ENCODE measurements around the gene SLC7A11.

The SLC7A11 gene

DNA sequence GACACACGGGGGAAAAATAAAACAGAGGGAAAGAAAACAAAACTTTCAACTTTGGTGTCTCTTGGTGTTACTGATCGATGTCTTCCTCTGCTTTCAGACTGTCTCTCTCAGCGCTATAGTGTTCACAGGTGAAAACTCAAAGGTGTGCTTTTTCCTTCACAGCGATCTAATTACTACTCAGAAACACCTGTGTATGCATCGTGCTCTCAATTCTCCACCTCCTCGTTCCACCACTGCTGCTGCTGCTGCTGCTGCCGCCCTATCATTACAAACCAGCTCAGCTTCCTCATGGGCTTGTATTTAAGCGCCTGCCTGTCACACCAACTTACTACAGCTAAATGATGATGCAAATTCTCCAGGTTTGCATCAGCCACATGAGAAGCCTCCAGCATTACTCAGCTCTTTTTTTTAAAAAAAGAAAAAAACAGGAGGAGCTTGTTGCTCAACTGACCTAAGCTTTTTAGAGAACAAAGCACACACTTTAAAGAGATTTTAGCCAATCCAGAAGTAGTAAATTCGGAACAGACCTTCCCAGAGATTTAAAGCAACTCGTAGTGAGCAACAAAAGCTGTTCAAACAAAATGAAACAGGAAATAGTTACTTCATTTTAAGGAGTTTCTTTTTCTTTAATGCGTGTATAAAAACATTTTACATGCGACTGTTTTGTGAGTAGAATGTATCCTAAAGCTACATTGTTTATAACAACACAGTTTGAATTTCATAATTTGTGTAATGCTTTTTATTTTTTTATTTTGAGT is at the start of gene SLC7A11:
Gene SLC7A11, minus strand, starts transcription at position 274 of the 758 bp plus-strand sequence. CDS start 280 bp downstream, outside the sequence.
- DNase-seq (ENCODE audit: low read depth), result no peak

DNA sequence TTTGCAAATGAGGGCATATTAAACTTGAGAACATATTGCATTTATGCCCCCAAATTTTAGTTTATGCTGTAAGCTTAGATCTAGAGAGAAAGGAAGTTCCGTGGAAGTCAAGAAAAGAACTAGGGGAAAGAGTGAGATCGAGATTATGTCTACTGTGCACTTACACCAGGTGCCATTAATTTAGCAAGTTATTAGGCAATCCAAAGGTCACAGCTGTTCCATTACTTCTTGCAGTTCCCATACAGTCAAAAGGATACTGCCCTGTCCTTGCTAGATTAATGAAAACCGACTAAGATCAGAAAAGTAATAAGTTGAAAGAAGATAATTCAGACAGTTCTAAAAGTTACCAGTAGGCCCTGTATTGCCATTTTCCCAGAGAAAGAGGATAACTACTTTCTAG is 49.3 kb upstream of the SLC7A11 start:
- no peak for DNase-seq (ENCODE audit: low read depth)

DNA sequence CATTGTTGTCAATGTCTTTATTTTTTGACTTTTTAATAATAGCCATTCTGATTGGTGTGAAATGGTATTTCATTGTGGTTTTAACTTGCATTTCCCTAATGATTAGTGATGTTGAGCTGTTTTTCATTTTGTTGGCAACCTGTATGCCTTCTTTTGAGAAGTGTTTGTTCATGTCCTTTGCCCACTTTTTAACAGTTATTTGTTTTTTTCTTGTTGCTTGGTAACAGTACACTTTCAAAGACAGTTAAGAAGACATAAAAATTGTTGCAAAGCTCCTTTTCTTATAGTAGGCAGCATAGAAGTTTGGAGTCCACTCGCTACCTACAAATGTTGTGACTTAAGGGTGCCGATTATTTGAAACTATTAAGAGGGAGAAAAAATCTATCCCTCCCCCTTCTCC is 48.7 kb upstream of the SLC7A11 start:
- DNase-seq (ENCODE audit: low read depth), result no peak

DNA sequence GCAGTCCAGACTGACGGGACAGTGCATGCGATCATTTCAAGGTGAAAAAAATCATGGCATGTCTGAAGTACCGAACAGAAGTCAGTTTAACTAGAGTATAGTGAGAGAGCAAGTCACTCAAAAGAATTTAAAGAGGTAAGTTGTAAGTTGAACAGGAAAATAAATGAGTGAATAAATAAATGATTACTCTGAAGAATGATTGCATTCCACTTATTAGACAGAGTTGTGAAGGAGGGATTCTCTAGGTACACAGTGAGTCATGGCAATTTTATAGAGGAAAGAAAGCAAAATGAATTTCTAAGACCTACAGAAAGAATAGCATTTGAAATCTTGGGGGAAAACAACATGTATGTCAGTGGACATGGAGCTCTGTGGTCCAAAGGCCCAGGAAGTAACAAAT is 37.1 kb upstream of the SLC7A11 start:
- no peak for DNase-seq (ENCODE audit: low read depth)

DNA sequence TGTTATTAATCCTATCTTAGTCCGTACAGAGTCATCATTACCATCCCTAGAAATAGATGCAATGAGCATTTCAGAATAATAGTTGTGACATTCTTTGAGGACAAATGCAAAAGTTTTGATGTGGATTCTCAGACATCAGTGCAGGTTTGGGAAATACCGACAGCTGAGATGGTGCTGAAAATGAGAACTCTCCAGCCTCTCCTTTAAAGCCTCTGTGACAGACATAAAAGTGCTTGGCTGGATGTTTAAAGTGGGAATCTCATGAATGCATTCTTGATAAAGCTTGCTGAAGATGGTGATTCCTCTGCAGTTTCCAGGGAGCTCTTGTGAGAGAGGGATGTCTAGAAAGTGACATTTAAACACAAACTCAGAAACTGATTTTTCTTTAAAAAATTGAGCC is 35.0 kb upstream of the SLC7A11 start:
- DNase-seq (ENCODE audit: low read depth), result no peak

DNA sequence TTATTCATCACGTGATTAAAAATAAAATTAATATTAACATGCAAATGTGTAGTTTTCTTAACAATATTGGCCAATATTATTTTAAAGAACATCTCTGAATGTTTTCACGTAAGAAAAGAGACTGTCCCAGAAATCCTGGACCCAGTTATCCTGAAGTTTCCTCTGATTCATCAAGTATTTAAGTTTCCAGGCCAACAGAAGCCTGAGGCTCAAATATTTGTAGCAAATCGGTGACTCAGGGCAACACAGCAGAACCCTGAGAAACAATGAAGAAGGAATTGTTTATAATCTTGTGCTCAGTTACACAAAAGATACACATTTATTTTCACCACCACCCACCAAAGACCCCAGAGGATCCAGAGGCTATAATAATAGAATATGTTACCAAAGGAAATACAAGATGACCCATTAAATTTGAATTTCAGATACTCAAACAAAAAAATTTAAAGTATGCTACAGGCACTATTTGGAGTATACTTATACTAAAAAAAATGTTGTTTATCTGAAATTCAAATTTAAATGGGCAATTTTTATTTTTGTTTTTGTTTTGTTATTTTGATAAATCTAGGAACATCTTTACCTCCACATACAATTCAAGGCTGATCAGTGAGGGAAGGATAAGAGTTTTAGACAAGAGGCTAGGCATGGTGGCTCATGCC is 33.9 kb upstream of the SLC7A11 start:
- DNase-seq (ENCODE audit: low read depth), result no peak

DNA sequence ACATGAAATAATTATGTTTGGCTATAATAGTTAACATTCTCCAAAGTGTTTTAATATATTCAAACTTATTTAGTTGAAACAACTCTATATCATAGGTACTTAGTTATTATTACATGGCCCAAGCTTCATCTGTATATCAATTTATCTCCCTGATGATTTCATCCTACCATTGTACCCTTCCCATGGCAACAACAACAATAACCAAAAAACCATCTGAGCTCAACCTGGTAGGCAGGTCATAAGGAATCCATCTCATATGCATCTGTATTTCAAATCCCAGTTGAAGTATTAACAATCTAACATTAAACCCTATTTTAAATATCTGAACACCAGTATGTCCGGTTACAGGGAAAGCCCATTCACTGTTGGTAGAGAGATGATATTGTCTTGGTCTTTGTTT is 33.1 kb upstream of the SLC7A11 start:
- DNase-seq (ENCODE audit: low read depth), result no peak

DNA sequence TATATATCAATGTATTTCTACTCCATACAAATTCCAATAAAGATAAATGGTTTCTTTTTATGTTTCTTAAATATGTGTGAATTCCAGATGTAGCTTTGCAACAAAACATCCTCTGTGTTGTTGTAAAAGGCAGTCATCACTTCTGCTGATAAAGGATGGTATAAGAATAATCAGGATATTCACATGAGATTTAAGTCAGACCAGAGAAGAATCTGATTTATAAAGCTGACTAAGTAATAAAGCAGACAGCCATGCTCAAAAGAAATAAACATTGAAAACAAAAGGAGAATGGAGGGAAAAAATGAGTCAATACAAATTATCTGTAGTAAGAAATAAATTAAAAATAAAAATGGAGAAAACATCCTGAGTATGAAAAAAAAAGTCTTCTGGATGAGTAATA is 27.0 kb upstream of the SLC7A11 start:
- DNase-seq (ENCODE audit: low read depth), result no peak

DNA sequence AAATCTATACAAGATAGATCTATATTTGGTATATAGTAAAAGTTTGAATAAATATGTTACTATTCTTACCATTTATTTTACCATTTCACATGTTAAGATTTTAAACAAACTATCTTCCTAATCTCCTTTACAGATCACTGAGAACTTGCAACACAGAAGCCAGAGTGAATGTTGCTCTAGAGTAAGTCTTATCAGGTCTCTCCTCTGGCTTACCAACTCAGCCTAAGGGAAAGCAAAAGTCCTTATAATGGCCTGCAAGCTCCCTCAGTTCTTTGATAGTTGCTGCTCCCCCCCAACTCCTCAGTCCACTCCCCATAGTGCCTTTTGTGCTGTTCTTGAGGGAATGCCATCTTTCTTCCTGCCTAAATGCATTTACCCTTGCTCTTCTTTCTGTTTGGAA is 25.7 kb upstream of the SLC7A11 start:
- no peak for DNase-seq (ENCODE audit: low read depth)

DNA sequence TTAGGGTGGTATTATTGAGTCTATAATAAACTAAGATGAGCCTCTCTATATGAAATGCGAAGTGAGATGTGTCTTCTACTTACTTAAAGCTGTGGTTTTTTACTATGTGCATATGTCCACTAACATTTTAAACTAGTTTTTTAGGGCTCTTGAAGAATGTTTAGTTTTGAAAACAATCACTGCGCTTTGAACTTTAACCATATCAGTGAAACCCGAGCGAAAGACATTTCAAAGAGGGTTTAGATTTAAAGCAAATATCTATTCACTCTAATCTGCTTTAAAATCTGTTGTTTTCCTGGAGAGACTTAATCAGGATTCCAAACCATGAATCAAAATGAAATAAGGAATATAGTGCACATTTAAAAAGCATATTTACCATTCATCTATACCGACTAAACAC is 24.8 kb upstream of the SLC7A11 start:
- no peak for DNase-seq (ENCODE audit: low read depth)

DNA sequence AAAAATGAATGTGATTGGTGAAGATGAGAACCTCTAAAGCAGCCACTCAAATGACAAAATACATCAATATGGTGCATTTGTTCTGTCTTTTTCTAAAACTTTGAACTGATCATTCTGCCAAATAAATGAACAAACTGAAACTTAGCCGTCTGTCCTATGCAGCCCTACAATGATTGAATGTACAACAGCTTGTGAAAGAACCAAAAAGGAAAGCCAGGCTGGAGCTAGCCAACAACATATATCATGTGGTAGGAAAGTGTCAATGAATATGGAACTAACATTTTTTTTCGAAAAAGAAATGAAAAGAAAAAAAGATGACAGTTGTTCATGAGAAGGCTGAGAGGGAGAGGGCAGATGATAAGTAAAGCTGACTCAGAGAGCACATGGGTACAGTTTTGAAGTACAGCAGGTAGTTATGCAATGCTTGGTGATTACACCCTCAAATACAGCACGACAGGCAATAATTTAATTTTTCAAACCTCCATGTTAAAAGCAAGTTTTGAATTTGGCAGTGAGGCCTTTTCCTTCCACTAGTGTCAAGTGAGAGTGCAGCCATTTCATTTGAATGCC is 21.2 kb upstream of the SLC7A11 start:
- no peak for DNase-seq (ENCODE audit: low read depth)

DNA sequence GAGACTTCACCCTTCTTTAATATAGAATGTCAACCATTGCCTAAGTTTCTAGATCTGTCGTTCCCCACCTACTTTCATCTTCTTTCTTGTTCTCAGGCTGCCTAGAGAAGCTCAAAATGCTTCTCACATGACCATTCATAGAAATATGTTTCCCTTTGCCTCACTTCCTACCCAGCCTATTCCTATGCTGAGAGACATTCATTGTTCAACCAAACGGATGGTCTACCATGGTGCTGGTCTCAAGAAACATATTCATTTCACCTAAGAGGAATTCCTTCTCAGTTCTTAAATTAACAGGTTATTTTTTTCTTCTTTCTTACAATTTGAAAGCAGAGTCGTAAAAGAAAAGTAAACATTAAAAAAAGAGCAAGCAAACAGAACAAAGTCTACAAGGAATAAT is 20.3 kb upstream of the SLC7A11 start:
- no peak for DNase-seq (ENCODE audit: low read depth)

DNA sequence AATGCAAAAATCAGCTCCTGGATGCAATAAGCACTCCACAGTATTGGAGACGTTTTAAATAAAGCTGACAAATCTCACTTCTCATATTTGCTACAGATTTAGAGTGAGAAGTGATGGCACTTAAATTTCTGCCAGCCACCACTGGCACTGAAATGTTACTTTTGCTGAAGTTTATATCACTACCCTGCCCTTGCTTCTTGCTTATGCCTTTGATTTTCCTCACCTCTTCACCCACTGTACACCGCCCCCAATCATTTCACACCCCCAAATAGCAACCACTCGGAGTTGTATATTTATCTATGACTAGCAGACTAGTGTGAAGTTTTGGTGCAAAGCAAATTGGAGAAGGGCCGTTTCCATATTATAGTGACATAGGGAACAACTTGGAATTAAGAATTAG is 19.9 kb upstream of the SLC7A11 start:
- DNase-seq (ENCODE audit: low read depth), result no peak

DNA sequence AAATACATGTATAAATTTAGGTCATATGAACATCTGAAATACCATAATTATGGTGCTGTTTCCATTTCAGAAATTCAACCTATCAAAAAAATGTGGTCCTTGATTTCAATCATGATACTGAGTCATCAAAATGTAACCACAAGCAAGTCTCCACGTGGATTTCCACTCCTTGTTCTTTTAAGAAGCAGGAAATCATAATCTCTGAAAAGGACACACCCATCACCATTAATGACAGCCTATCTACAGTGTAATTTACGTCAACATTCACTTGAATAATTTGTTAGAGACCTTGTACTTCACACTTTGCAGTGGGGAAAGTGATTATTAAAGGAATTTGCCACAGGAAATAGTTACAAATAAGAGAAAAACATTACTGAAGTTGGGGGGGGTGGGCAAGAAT is 17.7 kb upstream of the SLC7A11 start:
- no peak for DNase-seq (ENCODE audit: low read depth)

DNA sequence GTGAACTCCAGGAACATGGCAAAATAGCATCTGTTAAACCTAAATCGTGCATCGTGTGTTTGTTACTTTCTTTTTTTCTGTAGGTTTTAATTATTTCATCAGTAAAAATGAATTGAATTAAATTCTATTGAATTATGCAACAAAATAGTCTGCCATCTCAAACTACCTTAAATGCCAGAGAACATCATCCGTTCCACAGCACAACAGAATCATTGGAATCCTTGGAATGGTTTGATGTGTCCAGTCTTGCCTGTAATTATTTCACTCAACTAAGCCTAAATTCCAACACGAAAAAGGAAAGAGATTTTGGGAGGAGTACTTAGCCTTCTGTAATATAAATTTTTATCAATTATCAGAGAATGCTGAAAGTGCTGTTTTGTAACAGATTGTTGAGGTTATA is 17.1 kb upstream of the SLC7A11 start:
- DNase-seq (ENCODE audit: low read depth), result no peak

DNA sequence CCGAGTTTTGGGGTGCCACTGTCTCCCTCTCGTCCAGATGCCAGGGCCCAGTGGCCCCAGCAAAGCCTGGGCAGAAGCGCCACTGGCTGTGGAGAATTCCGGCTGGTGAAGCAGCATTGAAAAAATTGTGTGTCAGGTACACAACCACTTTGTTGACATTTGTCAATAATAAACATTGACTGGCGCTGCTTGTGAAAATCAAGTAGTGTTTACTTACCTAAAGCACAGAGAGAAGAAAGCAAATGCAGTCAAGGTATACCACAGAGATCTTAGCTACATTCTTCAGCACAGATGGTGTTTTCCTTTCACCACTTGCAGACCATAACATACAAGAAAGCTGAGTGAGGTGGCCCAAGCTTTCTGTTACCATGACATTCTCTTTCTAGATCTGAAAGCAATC is 14.5 kb upstream of the SLC7A11 start:
- DNase-seq (ENCODE audit: low read depth), result no peak

DNA sequence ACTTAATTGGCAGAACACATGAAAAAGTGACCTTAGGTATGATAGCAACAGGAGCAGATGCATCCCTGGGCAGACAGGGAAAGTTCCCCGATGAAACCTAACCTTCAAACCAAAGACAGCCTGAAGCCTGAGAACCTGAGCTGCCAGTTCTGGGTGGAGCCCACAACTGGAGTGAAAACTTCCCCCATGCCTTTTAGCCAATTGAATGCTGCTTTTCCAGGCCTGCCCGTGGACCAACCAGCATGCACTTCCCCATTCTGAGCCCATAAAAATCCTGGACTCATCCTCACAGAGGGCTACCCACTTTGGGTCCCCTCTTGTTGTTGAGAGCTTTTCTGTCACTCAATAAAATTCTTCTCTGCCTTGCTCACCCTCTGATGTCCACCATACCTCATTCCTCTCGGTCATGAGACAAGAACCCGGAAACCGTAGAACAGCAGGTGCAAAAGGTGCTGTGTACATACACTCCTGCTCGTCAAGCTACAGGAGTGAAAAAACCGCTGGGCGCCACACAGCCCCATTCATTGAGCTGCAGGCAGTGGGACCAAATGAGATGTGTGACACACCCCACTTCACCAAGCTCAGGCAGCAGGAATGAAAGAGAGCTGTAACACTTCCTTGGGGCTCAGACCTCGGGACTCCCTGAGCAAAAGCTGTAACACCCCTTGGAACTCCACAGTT is 13.9 kb upstream of the SLC7A11 start:
- DNase-seq (ENCODE audit: low read depth), result no peak

DNA sequence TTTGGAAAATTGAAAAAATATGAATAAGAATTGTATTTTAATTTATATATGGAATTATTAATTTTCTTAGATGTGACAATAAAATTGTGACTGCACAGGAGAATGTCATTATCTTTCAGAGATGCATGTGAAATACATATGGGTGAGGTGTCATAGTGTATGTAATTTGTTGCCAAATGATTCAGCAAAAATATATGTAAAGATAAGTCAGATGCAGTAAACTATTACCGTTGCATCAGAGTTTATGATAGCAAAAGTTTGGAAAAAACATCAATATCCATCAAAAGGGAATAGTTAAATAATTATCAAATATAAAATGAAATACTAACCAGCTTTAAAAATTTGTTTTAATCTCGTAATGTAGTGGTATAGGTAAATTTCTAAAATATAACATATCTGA is 10.4 kb upstream of the SLC7A11 start:
- DNase-seq (ENCODE audit: low read depth), result no peak

DNA sequence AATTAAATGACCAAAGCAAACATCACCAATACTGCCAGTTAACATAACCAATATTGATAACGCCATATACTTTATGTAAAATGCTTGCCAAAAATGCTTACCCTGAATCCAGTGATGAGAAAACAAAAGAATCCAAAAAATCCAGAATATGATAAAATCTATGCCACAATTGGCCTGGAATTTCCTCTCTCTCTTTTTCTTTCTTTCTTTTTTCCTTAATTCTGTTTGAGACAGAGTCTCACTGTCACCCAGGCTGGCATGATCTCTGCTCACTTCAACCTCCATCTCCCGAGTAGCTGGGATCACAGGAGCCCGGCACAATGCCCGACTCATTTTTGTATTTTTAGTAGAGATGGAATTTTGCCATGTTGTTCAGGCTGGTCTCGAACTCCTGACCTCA is 9.8 kb upstream of the SLC7A11 start:
- no peak for DNase-seq (ENCODE audit: low read depth)

DNA sequence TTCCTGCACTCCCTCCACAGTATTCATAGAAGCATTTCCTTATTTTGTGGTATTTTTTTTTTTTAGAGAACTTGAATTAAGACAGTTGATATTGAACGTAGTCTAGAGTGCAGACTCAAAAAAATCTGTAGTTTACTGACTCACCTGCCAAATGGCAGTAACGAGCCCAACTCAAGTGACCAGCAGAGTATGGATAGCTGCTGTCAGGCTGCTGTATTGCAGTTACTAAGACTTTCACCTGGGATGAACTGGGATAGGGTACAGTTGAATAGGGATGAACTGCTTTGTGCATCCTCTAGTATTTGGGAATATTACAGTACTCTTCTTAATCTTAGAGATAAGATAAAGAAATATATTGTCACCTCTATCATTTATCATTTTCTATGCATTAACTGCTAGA is 7.0 kb upstream of the SLC7A11 start:
- DNase-seq (ENCODE audit: low read depth), result no peak

DNA sequence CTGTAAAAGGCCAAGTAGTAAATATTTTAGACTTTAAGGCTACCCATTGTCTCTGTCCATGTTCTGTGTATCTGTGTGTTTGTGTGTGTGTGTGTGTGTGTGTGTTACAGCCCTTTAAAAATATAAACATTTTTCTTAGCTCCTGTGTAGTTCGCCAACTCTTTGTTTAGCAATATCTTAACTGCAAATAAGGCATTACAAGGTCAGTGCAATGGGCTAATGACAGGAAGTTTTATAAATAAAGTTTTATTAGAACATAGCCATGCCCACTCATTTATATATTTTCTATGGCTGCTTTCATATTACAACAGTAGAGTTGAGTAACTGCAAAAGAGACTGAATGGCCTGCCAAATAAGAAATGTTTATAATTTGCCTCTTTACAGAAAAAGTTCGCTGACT is 5.9 kb upstream of the SLC7A11 start:
- no peak for DNase-seq (ENCODE audit: low read depth)

DNA sequence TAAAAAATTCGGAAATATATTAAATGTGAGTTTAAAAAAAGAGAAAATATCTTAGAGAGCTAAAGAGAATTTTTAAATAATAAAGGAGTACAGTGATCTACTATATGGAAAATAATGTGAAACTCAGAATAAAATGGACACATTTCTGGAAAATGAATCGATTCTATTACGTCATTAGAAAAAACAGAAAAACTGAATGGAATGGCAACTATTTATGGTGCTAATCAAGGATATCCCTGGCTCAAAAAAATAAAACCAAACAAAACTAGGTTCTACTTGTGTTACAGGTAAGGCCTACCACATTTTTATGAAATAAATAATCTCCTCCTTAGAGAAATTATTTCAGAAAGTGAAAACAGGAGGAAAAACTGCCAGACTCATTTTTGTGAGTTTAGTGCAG is 5.5 kb upstream of the SLC7A11 start:
- no peak for DNase-seq (ENCODE audit: low read depth)

DNA sequence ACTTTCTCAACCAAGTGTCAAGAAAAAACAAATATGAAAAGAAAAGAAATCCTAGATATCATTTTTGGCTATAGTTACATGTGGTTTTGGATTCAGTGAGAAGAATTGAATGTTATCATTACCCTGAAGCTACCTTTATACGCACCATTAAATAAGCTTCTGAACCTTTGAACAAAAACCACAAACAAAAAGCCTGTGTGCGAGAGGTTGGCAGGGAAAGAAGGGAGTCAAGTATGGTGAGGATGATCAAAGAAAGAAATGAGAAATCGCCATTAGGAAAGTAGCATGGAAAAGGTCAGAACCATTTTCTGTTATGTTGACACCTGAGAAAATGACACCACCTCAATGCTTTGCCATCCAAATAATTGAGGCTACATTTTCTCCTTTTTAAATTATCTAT is 1.2 kb upstream of the SLC7A11 start:
- DNase-seq (ENCODE audit: low read depth), result no peak
